ENCODE results near the gene SGK2.

- no peak for TF ChIP-seq REST (IDR thresholded peaks at IDR 0.05; ENCODE audit: insufficient read depth in 1 of 2, low read depth in 2 of 2, low read length in 2 of 2)
- TF ChIP-seq POLR2AphosphoS5 (IDR thresholded peaks at IDR 0.05; ENCODE audit: low read depth, low read length) = no peak
These were observed 25.8 kb downstream of the SGK2 start for GRCh38 chr20:43584448-43585136.
